ENCODE data around the gene TMEM120B.

Gene TMEM120B

DNA sequence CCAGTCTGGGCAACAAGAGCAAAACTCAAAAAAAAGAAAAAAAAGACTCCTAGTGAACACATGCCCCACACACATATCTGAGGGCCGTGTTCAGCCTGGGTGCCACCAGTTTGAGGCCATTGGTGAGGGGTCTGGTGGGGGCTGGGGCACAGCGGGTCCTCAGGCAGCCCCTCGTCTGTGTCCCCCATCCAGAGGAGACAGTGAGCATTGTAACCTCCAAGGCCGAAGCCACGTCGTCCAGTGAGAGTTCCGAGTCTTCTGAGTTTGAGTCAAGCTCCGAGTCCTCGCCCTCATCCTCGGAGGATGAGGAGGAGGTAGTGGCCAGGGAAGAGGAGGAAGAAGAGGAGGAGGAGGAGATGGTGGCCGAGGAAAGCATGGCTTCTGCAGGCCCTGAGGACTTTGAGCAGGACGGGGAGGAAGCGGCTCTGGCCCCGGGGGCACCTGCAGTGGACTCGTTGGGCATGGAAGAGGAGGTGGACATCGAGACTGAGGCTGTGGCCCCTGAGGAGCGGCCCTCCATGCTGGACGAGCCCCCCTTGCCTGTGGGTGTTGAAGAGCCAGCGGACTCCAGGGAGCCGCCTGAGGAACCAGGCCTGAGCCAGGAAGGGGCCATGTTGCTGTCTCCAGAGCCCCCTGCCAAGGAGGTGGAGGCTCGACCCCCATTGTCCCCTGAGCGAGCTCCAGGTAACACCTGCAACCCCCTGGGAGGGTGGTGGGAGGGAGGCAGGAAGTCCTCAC is 106.8 kb downstream of the TMEM120B start:
- no peak for DNase-seq (ENCODE audit: low read depth)

DNA sequence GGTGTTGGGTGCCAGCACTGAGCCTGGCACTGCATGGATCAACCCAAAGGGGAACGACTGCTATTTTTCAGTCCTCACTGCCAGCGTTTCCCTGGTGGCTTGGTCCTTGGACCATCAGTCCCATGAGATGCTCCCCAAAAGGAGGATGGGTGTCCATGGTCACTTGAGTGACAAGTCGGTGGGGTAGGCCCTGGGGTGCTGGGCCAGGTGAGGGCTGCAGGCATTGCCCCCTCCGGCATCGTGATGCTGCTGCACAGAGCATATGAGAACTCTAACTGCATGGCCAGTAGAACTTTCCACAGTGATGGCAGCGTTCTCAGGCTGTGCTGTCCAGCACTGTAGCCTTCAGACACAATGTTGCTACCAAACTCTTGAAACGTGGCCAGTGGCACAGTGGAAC is 107.5 kb downstream of the TMEM120B start:
- no peak for DNase-seq (ENCODE audit: low read depth)

DNA sequence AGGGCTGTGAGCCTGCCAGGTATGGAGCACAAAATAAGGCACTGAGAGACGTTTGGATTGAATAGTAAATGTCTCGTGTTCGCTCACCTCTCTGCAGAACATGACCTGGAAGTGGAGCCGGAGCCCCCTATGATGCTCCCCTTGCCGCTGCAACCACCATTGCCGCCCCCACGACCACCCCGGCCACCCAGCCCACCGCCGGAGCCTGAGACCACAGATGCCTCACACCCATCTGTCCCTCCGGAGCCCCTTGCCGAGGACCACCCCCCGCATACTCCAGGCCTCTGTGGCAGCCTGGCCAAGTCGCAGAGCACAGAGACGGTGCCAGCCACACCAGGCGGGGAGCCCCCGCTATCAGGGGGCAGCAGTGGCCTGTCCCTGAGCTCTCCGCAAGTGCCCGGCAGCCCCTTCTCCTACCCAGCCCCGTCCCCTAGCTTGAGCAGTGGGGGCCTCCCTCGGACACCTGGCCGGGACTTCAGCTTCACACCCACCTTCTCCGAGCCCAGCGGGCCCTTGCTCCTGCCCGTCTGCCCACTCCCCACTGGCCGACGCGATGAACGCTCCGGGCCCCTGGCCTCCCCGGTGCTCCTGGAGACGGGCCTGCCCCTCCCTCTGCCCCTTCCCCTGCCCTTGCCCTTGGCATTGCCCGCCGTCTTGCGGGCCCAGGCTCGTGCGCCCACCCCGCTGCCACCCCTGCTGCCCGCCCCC is 110.0 kb downstream of the TMEM120B start:
- DNase-seq (ENCODE audit: low read depth): no peak

DNA sequence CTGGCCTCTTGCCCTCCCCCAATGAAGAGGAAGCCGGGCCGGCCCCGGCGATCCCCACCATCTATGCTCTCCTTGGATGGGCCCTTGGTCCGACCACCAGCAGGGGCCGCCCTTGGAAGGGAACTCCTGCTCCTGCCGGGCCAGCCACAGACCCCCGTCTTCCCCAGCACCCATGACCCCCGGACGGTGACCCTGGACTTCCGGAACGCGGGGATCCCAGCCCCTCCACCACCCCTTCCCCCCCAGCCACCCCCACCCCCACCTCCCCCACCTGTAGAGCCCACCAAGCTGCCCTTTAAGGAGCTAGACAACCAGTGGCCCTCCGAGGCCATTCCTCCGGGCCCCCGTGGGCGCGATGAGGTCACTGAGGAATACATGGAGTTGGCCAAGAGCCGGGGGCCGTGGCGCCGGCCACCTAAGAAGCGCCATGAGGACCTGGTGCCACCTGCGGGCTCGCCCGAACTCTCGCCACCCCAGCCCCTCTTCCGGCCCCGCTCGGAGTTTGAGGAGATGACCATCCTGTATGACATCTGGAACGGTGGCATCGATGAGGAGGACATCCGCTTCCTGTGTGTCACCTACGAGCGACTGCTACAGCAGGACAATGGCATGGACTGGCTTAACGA is 110.7 kb downstream of the TMEM120B start:
- DNase-seq (ENCODE audit: low read depth): no peak

DNA sequence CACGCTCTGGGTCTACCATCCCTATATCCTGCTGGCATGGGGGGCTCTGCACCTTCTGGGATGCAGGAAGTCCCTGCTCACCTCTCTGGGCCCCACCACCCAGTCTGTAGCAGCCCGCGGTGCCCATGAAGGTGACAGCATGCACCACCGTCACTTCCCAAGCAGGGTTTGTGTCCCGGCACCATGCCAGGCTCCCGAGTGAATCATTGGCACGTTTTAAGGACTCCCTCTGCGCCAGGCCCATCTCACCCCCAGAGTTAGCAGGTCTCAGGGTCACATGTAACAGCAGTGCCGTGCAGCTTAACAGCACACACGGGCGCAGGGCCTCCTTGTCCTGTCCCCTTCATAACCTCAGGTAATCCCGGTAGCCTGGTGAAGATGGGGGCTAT is 111.2 kb downstream of the TMEM120B start:
- DNase-seq (ENCODE audit: low read depth): no peak

DNA sequence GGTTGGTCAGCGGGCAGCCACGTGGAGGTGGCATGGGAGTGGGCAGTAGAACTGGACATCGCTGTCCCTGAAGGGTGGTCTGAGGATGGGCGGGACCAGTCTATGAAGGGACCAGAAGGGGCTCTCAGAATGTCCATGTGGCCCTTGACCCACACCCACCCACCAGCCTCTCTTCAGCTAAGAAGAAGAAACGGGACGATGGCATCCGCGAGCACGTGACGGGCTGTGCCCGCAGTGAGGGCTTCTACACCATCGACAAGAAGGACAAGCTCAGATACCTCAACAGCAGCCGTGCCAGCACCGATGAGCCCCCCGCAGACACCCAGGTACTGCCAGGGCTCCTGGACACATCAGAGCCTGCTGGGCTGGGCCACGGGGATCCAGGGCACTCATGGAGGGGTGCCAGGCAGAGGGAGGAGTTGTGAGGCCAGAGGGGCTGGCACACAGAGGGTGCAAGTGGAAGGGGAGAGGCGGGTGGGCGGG is 112.5 kb downstream of the TMEM120B start:
- no peak for DNase-seq (ENCODE audit: low read depth)

DNA sequence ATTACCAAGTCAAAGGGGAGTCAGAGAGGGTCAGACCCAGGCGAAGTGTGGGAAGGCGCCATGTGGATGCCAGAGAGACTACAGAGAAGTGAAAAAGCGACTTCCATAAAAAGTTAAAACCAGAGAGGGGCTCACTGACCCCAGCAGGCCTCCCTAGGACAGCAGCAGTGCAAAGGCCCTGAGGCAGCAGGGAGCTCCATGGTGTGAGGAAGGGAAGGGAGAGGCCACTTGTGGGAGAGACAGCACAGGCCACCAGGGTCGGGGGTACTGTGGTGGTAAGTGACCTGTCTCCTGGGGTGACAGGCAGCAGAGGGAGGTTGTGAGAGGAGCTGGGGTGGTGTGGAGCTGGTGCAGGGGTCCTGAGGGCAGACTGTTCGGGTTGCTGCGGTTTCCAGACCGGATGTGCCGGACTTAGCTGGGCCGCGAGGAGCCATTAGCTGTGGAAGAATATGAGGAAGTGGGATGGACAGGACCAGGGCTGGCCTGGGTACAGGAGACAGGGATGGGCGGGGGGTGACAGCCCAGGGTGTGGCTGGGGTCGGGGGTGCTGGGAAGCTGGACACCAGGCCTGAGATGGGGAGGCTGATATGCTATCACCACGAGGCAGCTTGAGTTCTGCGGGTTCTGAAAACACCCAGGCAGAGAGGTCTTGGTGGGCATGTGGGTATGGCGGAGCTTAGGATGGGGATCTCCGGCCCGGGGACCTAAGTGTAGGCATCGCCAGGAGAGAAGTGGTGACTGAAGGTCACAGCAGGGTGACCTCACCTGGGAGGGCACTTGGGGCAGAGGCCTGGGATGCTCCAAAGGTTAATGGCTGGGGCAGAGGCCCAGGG is 114.0 kb downstream of the TMEM120B start:
- no peak for DNase-seq (ENCODE audit: low read depth)

DNA sequence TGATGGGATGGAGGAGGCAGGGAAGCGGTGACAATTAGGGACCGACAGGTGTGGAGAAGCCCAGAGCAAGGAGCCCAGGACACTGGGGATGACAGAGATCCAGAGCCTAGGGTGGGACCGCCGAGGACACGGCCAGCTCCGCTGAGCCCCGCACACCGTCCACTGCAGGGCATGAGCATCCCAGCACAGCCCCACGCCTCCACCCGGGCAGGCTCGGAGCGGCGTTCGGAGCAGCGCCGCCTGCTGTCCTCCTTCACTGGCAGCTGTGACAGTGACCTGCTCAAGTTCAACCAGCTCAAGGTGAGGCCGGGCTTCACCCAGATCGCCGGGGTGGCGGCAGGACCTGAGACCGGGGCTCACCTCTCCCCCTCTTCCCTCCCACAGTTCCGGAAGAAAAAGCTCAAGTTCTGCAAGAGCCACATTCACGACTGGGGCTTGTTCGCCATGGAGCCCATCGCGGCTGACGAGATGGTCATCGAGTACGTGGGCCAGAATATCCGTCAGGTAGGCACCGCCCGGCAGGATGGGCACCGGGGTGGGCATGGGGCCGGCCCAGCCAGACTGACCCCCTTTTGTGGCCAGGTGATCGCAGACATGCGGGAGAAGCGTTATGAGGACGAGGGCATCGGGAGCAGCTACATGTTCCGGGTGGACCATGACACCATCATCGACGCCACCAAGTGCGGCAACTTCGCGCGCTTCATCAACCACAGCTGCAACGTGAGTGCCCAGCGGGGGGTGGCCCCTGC is 115.0 kb downstream of the TMEM120B start:
- no peak for DNase-seq (ENCODE audit: low read depth)

DNA sequence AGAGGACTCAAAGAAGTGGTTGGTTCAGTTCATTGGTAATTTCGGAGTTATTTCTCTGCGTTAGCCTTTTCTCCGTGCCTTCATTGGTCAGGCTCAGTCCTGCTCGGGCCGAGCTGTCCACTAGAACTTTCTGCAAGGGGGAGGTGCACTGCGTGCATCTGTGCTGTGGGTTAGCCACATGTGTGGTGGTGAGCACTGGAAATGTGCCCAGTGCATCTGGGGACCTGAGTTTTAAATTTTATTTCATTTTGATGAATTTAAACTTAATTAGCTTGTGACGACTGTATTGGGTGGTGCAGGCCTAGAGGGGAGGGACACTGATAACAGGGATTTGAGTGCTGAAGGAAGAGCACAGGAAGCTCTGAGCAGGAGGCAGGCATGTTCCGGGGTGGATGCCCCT is 115.8 kb downstream of the TMEM120B start:
- DNase-seq (ENCODE audit: low read depth): no peak

DNA sequence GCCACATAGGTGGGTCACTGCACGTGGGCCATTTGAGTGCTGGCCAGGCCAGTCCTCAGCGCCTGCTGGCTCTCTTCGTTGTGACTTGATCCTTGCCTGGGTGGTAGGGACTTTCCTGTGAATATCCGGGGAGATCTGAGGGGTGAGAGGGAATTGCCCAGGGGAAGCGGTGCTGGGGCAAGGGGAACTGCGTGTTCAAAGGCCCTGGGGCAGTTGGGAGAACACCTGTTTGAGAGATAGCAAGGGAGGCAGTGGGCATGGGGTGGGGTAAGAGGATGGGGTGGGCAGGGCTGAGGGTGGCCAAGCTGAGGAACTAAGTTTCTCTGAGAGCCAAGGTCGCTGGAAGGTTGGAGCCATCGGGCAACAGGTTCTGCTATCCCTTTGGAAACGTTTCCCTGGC is 116.3 kb downstream of the TMEM120B start:
- DNase-seq (ENCODE audit: low read depth): no peak

DNA sequence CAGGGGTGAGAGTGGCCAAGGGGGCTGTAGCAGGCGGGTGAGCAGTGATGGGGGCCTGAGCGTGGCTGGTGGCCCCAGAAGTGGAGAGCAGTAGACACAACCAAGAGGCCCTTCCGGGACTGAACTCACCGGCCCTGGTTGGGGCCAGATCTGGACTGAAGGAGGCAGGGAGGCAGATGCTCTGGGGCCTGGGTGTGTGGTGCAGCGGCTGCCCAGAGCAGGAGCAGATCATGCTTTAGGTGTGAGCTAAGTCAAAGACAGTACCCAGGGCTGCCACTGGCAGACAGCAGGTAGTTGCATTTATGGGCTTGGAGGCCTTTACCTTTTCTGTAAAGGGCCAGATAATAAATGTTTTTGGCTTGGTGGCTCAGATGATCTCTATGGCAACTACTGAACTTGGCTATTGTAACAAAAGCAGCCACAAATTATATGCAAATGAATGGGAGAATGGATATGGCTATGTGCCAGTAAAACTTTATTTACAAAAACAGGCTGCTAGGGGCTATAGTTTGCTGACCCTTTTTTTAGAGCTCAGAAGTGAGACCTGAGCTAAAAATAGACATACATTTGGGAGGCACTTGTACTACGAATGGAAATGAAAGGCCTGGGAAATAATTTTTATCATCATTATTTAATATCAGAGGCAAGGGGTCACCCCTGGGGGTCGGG is 116.8 kb downstream of the TMEM120B start:
- no peak for DNase-seq (ENCODE audit: low read depth)

DNA sequence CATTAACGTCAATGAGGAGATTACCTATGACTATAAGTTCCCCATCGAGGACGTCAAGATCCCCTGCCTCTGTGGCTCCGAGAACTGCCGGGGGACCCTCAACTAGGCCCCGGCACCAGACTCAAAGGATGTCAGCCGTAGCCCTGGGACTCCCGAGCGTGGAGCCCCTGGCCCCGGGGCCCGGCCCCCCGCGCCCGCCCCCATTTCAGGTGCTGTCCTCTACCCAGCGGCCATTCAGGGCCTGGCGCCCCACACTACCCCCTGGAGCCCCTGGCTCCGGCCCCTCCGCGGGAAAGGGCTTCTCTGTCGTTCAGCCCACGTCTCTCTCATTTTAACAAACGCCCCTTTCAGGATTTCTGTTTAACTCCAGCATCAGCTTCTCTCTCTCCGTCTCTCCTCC is 117.6 kb downstream of the TMEM120B start:
- no peak for DNase-seq (ENCODE audit: low read depth)

DNA sequence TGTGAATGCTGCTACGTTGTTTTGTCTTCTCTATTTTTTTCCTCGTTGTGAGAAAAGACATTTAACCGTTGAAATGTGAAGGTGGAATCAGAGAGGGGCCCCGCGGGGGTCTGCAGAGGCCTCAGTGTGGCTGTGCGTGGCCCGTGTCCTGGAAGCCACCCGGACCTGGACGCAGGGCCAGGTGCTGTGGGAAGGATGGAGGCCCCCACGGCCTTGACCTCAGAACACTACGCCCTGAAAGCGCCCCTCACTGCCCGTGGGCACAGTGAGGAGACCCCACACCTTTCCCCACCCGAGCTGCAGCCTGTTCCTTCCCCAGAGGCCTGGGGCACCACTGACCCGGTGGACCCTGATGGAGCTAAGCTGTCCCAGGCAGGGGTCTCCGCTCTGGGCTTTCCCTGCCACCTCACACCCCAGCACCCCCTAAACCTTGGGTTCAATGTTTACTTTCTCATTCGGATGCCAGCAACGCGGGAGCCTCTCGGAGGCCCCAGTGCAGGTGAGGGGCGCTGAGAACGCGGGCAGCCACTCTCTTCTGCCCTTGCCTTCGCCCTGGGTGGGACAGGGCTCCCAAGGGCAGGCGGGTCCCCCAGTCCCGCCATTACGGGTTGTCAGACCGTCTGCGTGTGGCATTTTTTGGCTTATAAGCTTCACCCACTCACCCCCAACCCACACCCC is 118.2 kb downstream of the TMEM120B start:
- no peak for DNase-seq (ENCODE audit: low read depth)

Measured in stimulated activated CD8-positive, alpha-beta memory T cell treated with anti-CD3 and anti-CD28 coated beads, Interleukin-12 subunit alpha, Interleukin-12 subunit beta, amount 100 ng/mL, for 1 hour (primary cell).